Kidney (tissue), 14 donors: ENCODE measurements around the gene RASAL1. TPM values are rescaled to one million over a fixed set of nuclear protein-coding genes. Genes with fewer than 3 reads are reported as not detected.
A peak's percentile ranks its signal among the peaks of the same experiment; 100 is the strongest.

ENCODE experiments used
- DNase-seq, 5 donors: peaks; one replicate each; pipeline ENCODE4 v3.0.0-alpha.2; 2013 to 2020
- FAIRE-seq: peaks from 2 replicates; lab custom pipeline; 2012; peaks lifted over from hg19 to GRCh38; lab: Jason Lieb, UNC
- H3K27ac ChIP-seq, 2 donors: one replicate each; pipeline ENCODE4 v1.7.0; 2013; ENCODE audit warnings: low read depth in 2 of 2, low read length in 2 of 2, inconsistent platforms in 1 of 2
- H3K27me3 ChIP-seq: one replicate; pipeline ENCODE4 v1.7.1; 2013; ENCODE audit warnings: low read length, inconsistent platforms; ENCODE audit not compliant: control insufficient read depth, insufficient read depth
- H3K36me3 ChIP-seq, 3 donors: one replicate each; pipeline versions ENCODE4 v1.7.0 to v1.7.1; 2013; ENCODE audit warnings: low read length in 3 of 3, control low read depth in 1 of 3, inconsistent platforms in 1 of 3; ENCODE audit not compliant: insufficient read depth in 3 of 3, control insufficient read depth in 2 of 3
- H3K4me1 ChIP-seq, 3 donors: one replicate each; pipeline versions ENCODE4 v1.7.0 to v1.7.1; 2013; ENCODE audit warnings: low read length in 3 of 3, inconsistent platforms in 1 of 3, low read depth in 1 of 3; ENCODE audit not compliant: control insufficient read depth in 2 of 3, insufficient read depth in 2 of 3
- H3K4me3 ChIP-seq, 3 donors: one replicate each; pipeline versions ENCODE4 v1.7.0 to v1.8.1; 2013; ENCODE audit warnings: low read length in 3 of 3, control low read depth in 1 of 3, inconsistent platforms in 1 of 3
- H3K9ac ChIP-seq, 3 donors: one replicate each; pipeline versions ENCODE4 v1.7.0 to v1.7.1; 2013; ENCODE audit warnings: low read length in 3 of 3, control low read depth in 1 of 3, inconsistent platforms in 1 of 3
- H3K9me3 ChIP-seq, 3 donors: one replicate each; pipeline versions ENCODE4 v1.7.0 to v1.7.1; 2013; ENCODE audit warnings: low read length in 3 of 3, control low read depth in 1 of 3, inconsistent platforms in 1 of 3; ENCODE audit not compliant: control insufficient read depth in 2 of 3, insufficient read depth in 1 of 3
- intact Hi-C: fragments of 100-400 bp; cut with DNase I; formaldehyde crosslinking; loops from one replicate; pipeline ENCODE4 v1.11.1; 2022
- polyA plus RNA-seq: library from polyadenylated mRNA; stranded (reverse); fragments of 350-450 nt; fragmentation: Illumina TruSeq; extraction: RNeasy Lipid Tissue Mini Kit (QIAGEN cat#74804); gene quantifications from one replicate; pipeline ENCODE4 v1.2.3, GENCODE V29; 2014; ENCODE audit warnings: low read depth, low replicate concordance; ENCODE audit not compliant: insufficient read depth
- total RNA-seq: library from RNA; stranded (reverse); fragmentation: NEBNext Ultra II Directional; extraction: Animal tissue kit (Norgen Biotek cat#: 25700); gene quantifications from one replicate; pipeline ENCODE4 v1.2.1, GENCODE V29; 2021
- TF ChIP-seq, protein P1 (sequence below): IDR thresholded peaks from 3 replicates; pipeline ENCODE4 v1.5.1; 2012; ENCODE audit warnings: mild to moderate bottlenecking, moderate library complexity, borderline replicate concordance; ENCODE audit not compliant: insufficient read depth; ENCODE audit errors: extremely low read depth
- donor health status: control.
- donor health status: control.
- donor health status: control.
- donor health status: control.
- donor health status: control.
- donor health status: DM: yes; HTN: yes; CAD: no.
- donor health status: Normal renal cell carcinoma (clear cell type).

Gene RASAL1
- total and polyA plus RNA-seq, 2 donors from 2014 or later, result 23.5 to 58.3 TPM

DNA sequence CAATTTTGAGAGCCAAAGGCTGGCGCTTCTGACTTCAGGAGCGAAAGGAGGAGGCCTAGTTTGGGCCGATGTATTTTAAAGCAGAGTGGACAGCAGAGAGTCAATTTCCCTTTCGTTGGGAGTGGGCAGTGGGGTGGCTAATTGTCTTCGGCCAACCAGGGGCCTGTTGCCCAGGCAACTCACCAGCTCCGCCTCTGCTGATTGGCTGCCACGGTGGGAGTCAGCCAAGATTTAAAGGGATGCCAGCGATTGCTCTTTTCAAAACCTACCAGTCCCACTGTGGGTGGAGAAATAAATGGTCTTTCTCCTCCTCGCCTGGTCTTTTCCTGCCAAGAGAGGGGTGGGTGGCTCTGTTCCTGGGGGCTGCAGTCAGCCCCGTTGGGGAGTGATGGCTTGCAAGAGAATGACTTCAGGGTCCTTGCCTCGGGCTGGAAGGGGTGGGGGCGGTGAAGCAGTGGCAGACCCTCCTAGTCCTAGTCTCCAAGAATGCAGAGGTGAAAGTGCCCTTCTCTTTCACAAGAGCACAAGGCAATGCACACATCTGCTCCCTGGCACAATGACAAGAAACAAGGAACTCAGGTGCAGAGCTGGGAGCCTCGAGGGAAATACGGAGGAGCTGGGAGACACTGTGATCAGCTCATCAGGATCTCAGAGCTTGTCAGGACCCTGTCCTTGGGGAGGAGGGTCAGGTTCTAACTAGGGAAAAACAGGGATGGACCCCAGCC is 37.7 kb downstream of the RASAL1 start:
- Histone ChIP-seq H3K9ac (no peak overlapping the region), H3K9me3 (no peaks in the 10 kb centered on the region), H3K4me1 (peaks cover 0 to 8% (median 0%) of the 10 kb centered on the region in 3 donors), H3K27me3 (no peaks in the 10 kb centered on the region), H3K36me3 (no peaks in the 10 kb centered on the region), H3K4me3 (no peak overlapping the region), H3K27ac (no peak overlapping the region)
- FAIRE-seq (no peak), DNase-seq (peak; percentile 61 to 77 (median 72))
- TF ChIP-seq, protein P1, sequence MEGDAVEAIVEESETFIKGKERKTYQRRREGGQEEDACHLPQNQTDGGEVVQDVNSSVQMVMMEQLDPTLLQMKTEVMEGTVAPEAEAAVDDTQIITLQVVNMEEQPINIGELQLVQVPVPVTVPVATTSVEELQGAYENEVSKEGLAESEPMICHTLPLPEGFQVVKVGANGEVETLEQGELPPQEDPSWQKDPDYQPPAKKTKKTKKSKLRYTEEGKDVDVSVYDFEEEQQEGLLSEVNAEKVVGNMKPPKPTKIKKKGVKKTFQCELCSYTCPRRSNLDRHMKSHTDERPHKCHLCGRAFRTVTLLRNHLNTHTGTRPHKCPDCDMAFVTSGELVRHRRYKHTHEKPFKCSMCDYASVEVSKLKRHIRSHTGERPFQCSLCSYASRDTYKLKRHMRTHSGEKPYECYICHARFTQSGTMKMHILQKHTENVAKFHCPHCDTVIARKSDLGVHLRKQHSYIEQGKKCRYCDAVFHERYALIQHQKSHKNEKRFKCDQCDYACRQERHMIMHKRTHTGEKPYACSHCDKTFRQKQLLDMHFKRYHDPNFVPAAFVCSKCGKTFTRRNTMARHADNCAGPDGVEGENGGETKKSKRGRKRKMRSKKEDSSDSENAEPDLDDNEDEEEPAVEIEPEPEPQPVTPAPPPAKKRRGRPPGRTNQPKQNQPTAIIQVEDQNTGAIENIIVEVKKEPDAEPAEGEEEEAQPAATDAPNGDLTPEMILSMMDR, result no peak
- intact Hi-C loops, result no loop called here

DNA sequence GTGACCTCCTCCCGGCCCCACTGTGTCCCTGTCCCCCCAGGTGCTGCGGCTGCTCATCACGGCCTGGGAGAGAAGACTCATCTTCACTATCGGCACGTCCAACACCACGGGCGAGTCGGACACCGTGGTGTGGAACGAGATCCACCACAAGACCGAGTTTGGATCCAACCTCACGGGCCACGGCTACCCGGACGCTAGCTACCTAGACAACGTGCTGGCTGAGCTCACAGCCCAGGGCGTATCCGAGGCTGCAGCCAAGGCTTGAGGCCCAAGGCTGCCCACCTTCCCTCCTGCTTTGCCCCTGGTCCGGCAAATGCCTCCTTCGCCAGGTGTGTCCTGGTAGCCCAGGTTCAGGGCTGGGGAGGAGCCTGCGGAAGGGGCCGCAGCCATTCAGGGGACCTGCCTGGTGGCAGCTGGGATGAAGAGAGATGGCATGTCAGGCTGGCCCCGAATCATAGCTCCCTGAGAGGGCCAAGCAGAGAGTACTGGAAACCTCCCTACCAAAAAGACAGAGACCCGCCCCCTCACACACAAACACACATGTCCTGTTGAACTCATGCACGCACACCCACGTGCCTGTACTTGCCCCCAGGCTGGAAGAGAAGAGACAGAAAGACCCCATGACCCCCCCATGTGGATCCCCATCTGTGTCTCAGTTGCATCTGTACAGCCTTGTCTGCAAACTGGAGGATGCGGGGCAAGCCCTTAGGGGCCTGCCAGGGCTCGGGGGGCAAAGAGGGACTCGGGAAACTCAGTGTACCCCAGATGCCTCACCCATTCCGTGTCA is 38.7 kb downstream of the RASAL1 start:
- intact Hi-C loops, result no loop called here
- no peak overlapping the region for H3K9ac ChIP-seq
- TF ChIP-seq, protein P1, result no peak
- no peak overlapping the region for H3K27ac ChIP-seq
- no peaks in the 10 kb centered on the region for H3K36me3 ChIP-seq
- no peaks in the 10 kb centered on the region for H3K27me3 ChIP-seq
- no peaks in the 10 kb centered on the region for H3K9me3 ChIP-seq
- DNase-seq (peak in 1 of 5 donors; percentile 70), FAIRE-seq (no peak)
- no peak overlapping the region for H3K4me3 ChIP-seq
- peaks cover 0 to 8% (median 0%) of the 10 kb centered on the region in 3 donors for H3K4me1 ChIP-seq

DNA sequence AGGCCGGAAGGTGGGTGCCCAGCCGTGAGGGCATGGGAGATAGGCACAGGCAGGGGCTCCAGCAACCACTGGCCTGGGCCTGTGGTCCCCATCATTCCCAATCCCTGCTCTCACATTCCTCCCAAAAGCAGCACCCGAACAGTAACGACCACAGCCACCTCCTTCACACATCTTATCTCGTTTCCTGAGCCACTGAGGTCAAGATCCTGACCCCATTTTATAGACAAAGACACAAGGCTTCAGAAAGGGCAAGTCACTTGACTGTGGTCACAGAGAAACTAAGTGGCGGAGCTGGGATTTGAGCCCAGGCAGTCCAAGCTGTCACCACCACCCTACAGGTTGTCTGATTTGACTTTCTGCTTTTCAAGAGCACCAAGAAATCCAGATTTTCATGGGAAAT is 40.2 kb downstream of the RASAL1 start:
- Histone ChIP-seq H3K27ac (no peak overlapping the region), H3K27me3 (no peaks in the 10 kb centered on the region), H3K9me3 (no peaks in the 10 kb centered on the region), H3K9ac (no peak overlapping the region), H3K4me1 (peaks cover 0 to 8% (median 0%) of the 10 kb centered on the region in 3 donors), H3K4me3 (no peak overlapping the region), H3K36me3 (no peaks in the 10 kb centered on the region)
- DNase-seq, result no peak
- TF ChIP-seq, protein P1, result no peak
- intact Hi-C loops, result no loop called here
- FAIRE-seq, result no peak
